ENCODE data around the gene IKZF3.

The IKZF3 gene

GRCh38 chr17:39826334-39826733 lies 37.8 kb downstream of the IKZF3 start:
- no peak overlapping the region for H3K9ac ChIP-seq (ENCODE audit: low read length)
- no peak overlapping the region for H3K4me3 ChIP-seq (ENCODE audit: low read length)
- no peaks in the 10 kb centered on the region for H3K36me3 ChIP-seq (ENCODE audit: control insufficient read depth, insufficient read depth, low read length)
- no peaks in the 10 kb centered on the region for H3K4me1 ChIP-seq (ENCODE audit: control insufficient read depth, insufficient read depth, low read length)
- H3K27ac ChIP-seq (ENCODE audit: low read depth, low read length), result no peak overlapping the region
- no peaks in the 10 kb centered on the region for H3K27me3 ChIP-seq (ENCODE audit: control insufficient read depth, insufficient read depth, low read length)

GRCh38 chr17:39823407-39824054 lies 40.6 kb downstream of the IKZF3 start:
- no peak overlapping the region for H3K4me3 ChIP-seq (ENCODE audit: low read length)
- H3K36me3 ChIP-seq (ENCODE audit: control insufficient read depth, insufficient read depth, low read length), result no peaks in the 10 kb centered on the region
- H3K9ac ChIP-seq (ENCODE audit: low read length), result no peak overlapping the region
- H3K4me1 ChIP-seq (ENCODE audit: control insufficient read depth, insufficient read depth, low read length), result no peaks in the 10 kb centered on the region
- H3K27ac ChIP-seq (ENCODE audit: low read depth, low read length), result no peak overlapping the region
- H3K27me3 ChIP-seq (ENCODE audit: control insufficient read depth, insufficient read depth, low read length), result no peaks in the 10 kb centered on the region

- H3K9ac ChIP-seq (ENCODE audit: low read length), result no peak overlapping the region
- H3K27ac ChIP-seq (ENCODE audit: low read depth, low read length), result no peak overlapping the region
- H3K4me1 ChIP-seq (ENCODE audit: control insufficient read depth, insufficient read depth, low read length), result no peaks in the 10 kb centered on the region
- H3K4me3 ChIP-seq (ENCODE audit: low read length), result no peak overlapping the region
- no peaks in the 10 kb centered on the region for H3K27me3 ChIP-seq (ENCODE audit: control insufficient read depth, insufficient read depth, low read length)
- no peaks in the 10 kb centered on the region for H3K36me3 ChIP-seq (ENCODE audit: control insufficient read depth, insufficient read depth, low read length)
These were observed 42.1 kb downstream of the IKZF3 start for GRCh38 chr17:39822051-39822451.

- H3K27ac ChIP-seq (ENCODE audit: low read depth, low read length), result no peak overlapping the region
- no peaks in the 10 kb centered on the region for H3K4me1 ChIP-seq (ENCODE audit: control insufficient read depth, insufficient read depth, low read length)
- H3K36me3 ChIP-seq (ENCODE audit: control insufficient read depth, insufficient read depth, low read length), result no peaks in the 10 kb centered on the region
- H3K9ac ChIP-seq (ENCODE audit: low read length), result no peak overlapping the region
- no peak overlapping the region for H3K4me3 ChIP-seq (ENCODE audit: low read length)
- H3K27me3 ChIP-seq (ENCODE audit: control insufficient read depth, insufficient read depth, low read length), result no peaks in the 10 kb centered on the region
These were observed 43.1 kb downstream of the IKZF3 start for GRCh38 chr17:39820987-39821386.

GRCh38 chr17:39820541-39820940 lies 43.6 kb downstream of the IKZF3 start:
- Histone ChIP-seq H3K27me3 (ENCODE audit: control insufficient read depth, insufficient read depth, low read length) (no peaks in the 10 kb centered on the region), H3K27ac (ENCODE audit: low read depth, low read length) (no peak overlapping the region), H3K4me1 (ENCODE audit: control insufficient read depth, insufficient read depth, low read length) (no peaks in the 10 kb centered on the region), H3K36me3 (ENCODE audit: control insufficient read depth, insufficient read depth, low read length) (no peaks in the 10 kb centered on the region), H3K4me3 (ENCODE audit: low read length) (no peak overlapping the region), H3K9ac (ENCODE audit: low read length) (no peak overlapping the region)

- H3K9ac ChIP-seq (ENCODE audit: low read length), result no peak overlapping the region
- H3K36me3 ChIP-seq (ENCODE audit: control insufficient read depth, insufficient read depth, low read length), result no peaks in the 10 kb centered on the region
- H3K27ac ChIP-seq (ENCODE audit: low read depth, low read length), result no peak overlapping the region
- no peaks in the 10 kb centered on the region for H3K27me3 ChIP-seq (ENCODE audit: control insufficient read depth, insufficient read depth, low read length)
- no peaks in the 10 kb centered on the region for H3K4me1 ChIP-seq (ENCODE audit: control insufficient read depth, insufficient read depth, low read length)
- no peak overlapping the region for H3K4me3 ChIP-seq (ENCODE audit: low read length)
These were observed 45.6 kb downstream of the IKZF3 start for GRCh38 chr17:39818358-39819000.

- no peaks in the 10 kb centered on the region for H3K4me1 ChIP-seq (ENCODE audit: control insufficient read depth, insufficient read depth, low read length)
- H3K36me3 ChIP-seq (ENCODE audit: control insufficient read depth, insufficient read depth, low read length), result no peaks in the 10 kb centered on the region
- no peak overlapping the region for H3K9ac ChIP-seq (ENCODE audit: low read length)
- H3K27ac ChIP-seq (ENCODE audit: low read depth, low read length), result no peak overlapping the region
- H3K4me3 ChIP-seq (ENCODE audit: low read length), result no peak overlapping the region
- H3K27me3 ChIP-seq (ENCODE audit: control insufficient read depth, insufficient read depth, low read length), result no peaks in the 10 kb centered on the region
These were observed 47.8 kb downstream of the IKZF3 start for GRCh38 chr17:39816272-39816671.

- Histone ChIP-seq H3K4me3 (ENCODE audit: low read length) (no peak overlapping the region), H3K36me3 (ENCODE audit: control insufficient read depth, insufficient read depth, low read length) (no peaks in the 10 kb centered on the region), H3K9ac (ENCODE audit: low read length) (no peak overlapping the region), H3K4me1 (ENCODE audit: control insufficient read depth, insufficient read depth, low read length) (no peaks in the 10 kb centered on the region), H3K27me3 (ENCODE audit: control insufficient read depth, insufficient read depth, low read length) (no peaks in the 10 kb centered on the region), H3K27ac (ENCODE audit: low read depth, low read length) (no peak overlapping the region)
These were observed 49.6 kb downstream of the IKZF3 start for GRCh38 chr17:39814497-39814896.

GRCh38 chr17:39813631-39814030 lies 50.5 kb downstream of the IKZF3 start:
- H3K4me1 ChIP-seq (ENCODE audit: control insufficient read depth, insufficient read depth, low read length), result no peaks in the 10 kb centered on the region
- H3K9ac ChIP-seq (ENCODE audit: low read length), result no peak overlapping the region
- H3K27me3 ChIP-seq (ENCODE audit: control insufficient read depth, insufficient read depth, low read length), result no peaks in the 10 kb centered on the region
- no peak overlapping the region for H3K27ac ChIP-seq (ENCODE audit: low read depth, low read length)
- no peaks in the 10 kb centered on the region for H3K36me3 ChIP-seq (ENCODE audit: control insufficient read depth, insufficient read depth, low read length)
- H3K4me3 ChIP-seq (ENCODE audit: low read length), result no peak overlapping the region

- no peaks in the 10 kb centered on the region for H3K27me3 ChIP-seq (ENCODE audit: control insufficient read depth, insufficient read depth, low read length)
- no peaks in the 10 kb centered on the region for H3K36me3 ChIP-seq (ENCODE audit: control insufficient read depth, insufficient read depth, low read length)
- no peak overlapping the region for H3K27ac ChIP-seq (ENCODE audit: low read depth, low read length)
- H3K9ac ChIP-seq (ENCODE audit: low read length), result no peak overlapping the region
- H3K4me1 ChIP-seq (ENCODE audit: control insufficient read depth, insufficient read depth, low read length), result no peaks in the 10 kb centered on the region
- H3K4me3 ChIP-seq (ENCODE audit: low read length), result no peak overlapping the region
These were observed 51.6 kb downstream of the IKZF3 start for GRCh38 chr17:39812466-39812865.

- Histone ChIP-seq H3K27ac (ENCODE audit: low read depth, low read length) (no peak overlapping the region), H3K36me3 (ENCODE audit: control insufficient read depth, insufficient read depth, low read length) (no peaks in the 10 kb centered on the region), H3K4me1 (ENCODE audit: control insufficient read depth, insufficient read depth, low read length) (no peaks in the 10 kb centered on the region), H3K27me3 (ENCODE audit: control insufficient read depth, insufficient read depth, low read length) (no peaks in the 10 kb centered on the region), H3K9ac (ENCODE audit: low read length) (no peak overlapping the region), H3K4me3 (ENCODE audit: low read length) (no peak overlapping the region)
These were observed 53.0 kb downstream of the IKZF3 start for GRCh38 chr17:39810939-39811728.

- Histone ChIP-seq H3K9ac (ENCODE audit: low read length) (no peak overlapping the region), H3K27me3 (ENCODE audit: control insufficient read depth, insufficient read depth, low read length) (no peaks in the 10 kb centered on the region), H3K36me3 (ENCODE audit: control insufficient read depth, insufficient read depth, low read length) (no peaks in the 10 kb centered on the region), H3K4me1 (ENCODE audit: control insufficient read depth, insufficient read depth, low read length) (no peaks in the 10 kb centered on the region), H3K27ac (ENCODE audit: low read depth, low read length) (no peak overlapping the region), H3K4me3 (ENCODE audit: low read length) (no peak overlapping the region)
These were observed 54.9 kb downstream of the IKZF3 start for GRCh38 chr17:39809221-39809620.
